ENCODE measurements around the gene FBXW10B. TPM values are rescaled to one million over a fixed set of nuclear protein-coding genes. Genes with fewer than 3 reads are reported as not detected.

The FBXW10B gene, protein sequence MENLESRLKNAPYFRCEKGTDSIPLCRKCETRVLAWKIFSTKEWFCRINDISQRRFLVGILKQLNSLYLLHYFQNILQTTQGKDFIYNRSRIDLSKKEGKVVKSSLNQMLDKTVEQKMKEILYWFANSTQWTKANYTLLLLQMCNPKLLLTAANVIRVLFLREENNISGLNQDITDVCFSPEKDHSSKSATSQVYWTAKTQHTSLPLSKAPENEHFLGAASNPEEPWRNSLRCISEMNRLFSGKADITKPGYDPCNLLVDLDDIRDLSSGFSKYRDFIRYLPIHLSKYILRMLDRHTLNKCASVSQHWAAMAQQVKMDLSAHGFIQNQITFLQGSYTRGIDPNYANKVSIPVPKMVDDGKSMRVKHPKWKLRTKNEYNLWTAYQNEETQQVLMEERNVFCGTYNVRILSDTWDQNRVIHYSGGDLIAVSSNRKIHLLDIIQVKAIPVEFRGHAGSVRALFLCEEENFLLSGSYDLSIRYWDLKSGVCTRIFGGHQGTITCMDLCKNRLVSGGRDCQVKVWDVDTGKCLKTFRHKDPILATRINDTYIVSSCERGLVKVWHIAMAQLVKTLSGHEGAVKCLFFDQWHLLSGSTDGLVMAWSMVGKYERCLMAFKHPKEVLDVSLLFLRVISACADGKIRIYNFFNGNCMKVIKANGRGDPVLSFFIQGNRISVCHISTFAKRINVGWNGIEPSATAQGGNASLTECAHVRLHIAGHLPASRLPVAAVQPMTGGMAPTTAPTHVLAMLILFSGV
- 0.22 and 0.27 TPM in 2 replicates for total RNA-seq

DNA sequence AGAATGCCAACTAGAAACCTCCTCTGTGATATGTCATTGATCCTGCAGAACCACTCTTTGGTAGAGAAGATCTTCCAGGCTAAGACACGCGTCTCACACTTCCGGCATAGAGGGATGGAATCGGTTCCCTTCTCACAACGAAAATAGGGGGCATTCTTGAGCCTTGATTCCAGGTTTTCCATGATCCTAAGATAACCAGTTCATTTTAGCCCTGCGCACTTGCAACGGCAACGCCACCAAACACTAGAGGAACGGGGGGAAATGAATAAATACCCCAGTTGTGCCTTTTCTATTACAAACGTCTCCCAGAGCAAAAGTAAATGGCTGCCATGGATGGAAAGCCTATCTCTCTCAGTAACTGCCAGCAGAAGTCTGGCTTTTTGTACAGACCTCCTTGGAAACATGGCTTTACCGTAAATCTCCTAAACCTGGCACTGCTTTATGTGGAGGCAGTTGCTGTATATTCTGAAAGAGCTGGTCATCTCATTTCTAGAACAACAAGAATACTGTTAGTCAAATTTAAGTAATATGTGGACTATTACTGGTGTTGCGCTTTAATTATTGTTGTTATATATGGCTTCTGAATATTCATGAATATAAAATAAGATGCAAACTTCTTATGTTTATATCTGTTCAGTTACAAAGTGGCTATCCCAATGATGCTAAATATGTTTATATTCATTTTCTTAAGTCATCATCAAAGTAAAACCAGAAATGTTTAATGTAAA is at the start of gene FBXW10B:
Gene FBXW10B, minus strand, starts transcription at position 374 of the 728 bp plus-strand sequence. Its CDS starts 192 bp downstream, at position 182.

Small RNAs within 50 kb of the gene (small RNA-seq; reads per million reads assigned to genes)
- gene AC005838.1 (not detected), gene RF00090 (not detected)

Other genes with a start within 250 kb of the FBXW10B start
- 4.9 and 14.3 TPM in 2 replicates for gene CDRT4, start 152.1 kb downstream of the FBXW10B start, total RNA-seq
- 33.0 and 53.3 TPM in 2 replicates for gene TVP23C, start 56.2 kb downstream of the FBXW10B start, total RNA-seq
- gene TRIM16, start 64.6 kb upstream of the FBXW10B start, total RNA-seq, result 22.0 and 49.1 TPM in 2 replicates
- gene ZNF286A, start 80.0 kb upstream of the FBXW10B start, total RNA-seq, result 46.4 and 49.2 TPM in 2 replicates
- gene TBC1D26, start 112.6 kb upstream of the FBXW10B start, total RNA-seq, result not detected in 2 replicates